Tibial artery (tissue), 4 donors: ENCODE measurements around the gene PRKACA.

Experiments
- DNase-seq, 2 donors: peaks; one replicate each; pipeline ENCODE4 v3.0.0-alpha.2; 2019
- H3K27ac ChIP-seq, 2 donors: fragments of 200-600 bp; sonication (generic) in 1 of 2; 1 replicate in 1 of 2; 2 replicates in 1 of 2; pipeline ENCODE4 v1.5.1; 2018 to 2019; ENCODE audit warnings: mild to moderate bottlenecking in 1 of 2
- H3K27me3 ChIP-seq, 2 donors: fragments of 200-600 bp; sonication (generic) in 1 of 2; one replicate each; pipeline versions ENCODE4 v1.5.1 to v1.6.0; 2016 to 2019
- H3K36me3 ChIP-seq, 3 donors: fragments of 200-600 bp; sonication (generic) in 2 of 3; one replicate each; pipeline ENCODE4 v1.5.1; 2016 to 2019; ENCODE audit warnings: mild to moderate bottlenecking in 2 of 3
- H3K4me1 ChIP-seq, 4 donors: fragments of 200-600 bp; sonication (generic) in 2 of 4; 1 replicate in 3 of 4; 2 replicates in 1 of 4; pipeline ENCODE4 v1.5.1; 2016 to 2019
- H3K4me3 ChIP-seq, 2 donors: fragments of 200-600 bp; sonication (generic) in 1 of 2; 1 replicate in 1 of 2; 2 replicates in 1 of 2; pipeline ENCODE4 v1.5.1; 2018 to 2019; ENCODE audit warnings: mild to moderate bottlenecking in 2 of 2
- H3K9me3 ChIP-seq, 3 donors: fragments of 200-600 bp; sonication (generic) in 1 of 3; one replicate each; pipeline ENCODE4 v1.5.1; 2016 to 2019
- CTCF ChIP-seq, 2 experiments: fragments of 200-600 bp in 1 of 2; fragments of 450-650 bp in 1 of 2; IDR thresholded peaks; one replicate each; pipeline ENCODE4 v1.5.1; 2017 to 2019; ENCODE audit warnings: antibody characterized with exemption in 2 of 2, mild to moderate bottlenecking in 1 of 2, moderate library complexity in 1 of 2
- intact Hi-C: fragments of 100-400 bp; cut with DNase I; formaldehyde crosslinking; loops from one replicate; pipeline ENCODE4 v1.15.0; 2023; ENCODE audit warnings: low total_unique reads

Gene PRKACA

GRCh38 chr19:14156971-14157717 lies 39.6 kb upstream of the PRKACA start:
- no peaks in the 10 kb centered on the region for H3K9me3 ChIP-seq
- peaks cover 15 to 70% (median 45%) of the 10 kb centered on the region in 3 donors for H3K36me3 ChIP-seq
- DNase-seq, result no peak
- no peaks in the 10 kb centered on the region for H3K4me1 ChIP-seq
- H3K27me3 ChIP-seq, result no peaks in the 10 kb centered on the region
- intact Hi-C loops, result no loop called here
- no peak overlapping the region for H3K27ac ChIP-seq
- TF ChIP-seq CTCF (IDR thresholded peaks at IDR 0.05), result no peak
- H3K4me3 ChIP-seq, result no peak overlapping the region

- H3K4me3 ChIP-seq, result no peak overlapping the region
- H3K4me1 ChIP-seq, result no peaks in the 10 kb centered on the region
- intact Hi-C loops, result no loop called here
- no peak for TF ChIP-seq CTCF (IDR thresholded peaks at IDR 0.05)
- no peaks in the 10 kb centered on the region for H3K9me3 ChIP-seq
- no peak overlapping the region for H3K27ac ChIP-seq
- no peaks in the 10 kb centered on the region for H3K27me3 ChIP-seq
- H3K36me3 ChIP-seq, result peaks cover 15 to 69% (median 46%) of the 10 kb centered on the region in 3 donors
- no peak for DNase-seq
Observed at GRCh38 chr19:14156122-14156521, 38.6 kb upstream of the PRKACA start.

- peaks cover 0 to 4% (median under 1%) of the 10 kb centered on the region in 4 donors for H3K4me1 ChIP-seq
- no peak for DNase-seq
- TF ChIP-seq CTCF (IDR thresholded peaks at IDR 0.05), result no peak
- intact Hi-C loops, result no loop called here
- H3K27me3 ChIP-seq, result no peaks in the 10 kb centered on the region
- peaks cover 15 to 69% (median 46%) of the 10 kb centered on the region in 3 donors for H3K36me3 ChIP-seq
- no peak overlapping the region for H3K27ac ChIP-seq
- H3K9me3 ChIP-seq, result no peaks in the 10 kb centered on the region
- no peak overlapping the region for H3K4me3 ChIP-seq
Observed at GRCh38 chr19:14155371-14155770, 37.8 kb upstream of the PRKACA start.

GRCh38 chr19:14152713-14153112 lies 35.2 kb upstream of the PRKACA start:
- Histone ChIP-seq H3K9me3 (no peaks in the 10 kb centered on the region), H3K27ac (no peak overlapping the region), H3K4me3 (no peak overlapping the region), H3K36me3 (peaks cover 15 to 52% (median 36%) of the 10 kb centered on the region in 3 donors), H3K27me3 (no peaks in the 10 kb centered on the region), H3K4me1 (peaks cover 0 to 28% (median 26%) of the 10 kb centered on the region in 4 donors)
- DNase-seq, result no peak
- TF ChIP-seq CTCF (IDR thresholded peaks at IDR 0.05), result no peak
- intact Hi-C loops, result no loop called here

GRCh38 chr19:14150770-14151661 lies 33.5 kb upstream of the PRKACA start:
- no peak for TF ChIP-seq CTCF (IDR thresholded peaks at IDR 0.05)
- Histone ChIP-seq H3K27me3 (no peaks in the 10 kb centered on the region), H3K36me3 (peaks cover 8 to 35% (median 23%) of the 10 kb centered on the region in 3 donors), H3K9me3 (no peaks in the 10 kb centered on the region), H3K27ac (no peak overlapping the region), H3K4me1 (peaks cover 0 to 28% (median 26%) of the 10 kb centered on the region in 4 donors), H3K4me3 (no peak overlapping the region)
- intact Hi-C loops, result no loop called here
- no peak for DNase-seq
